NCI-H345 (cell line): ENCODE measurements around the gene CARD18.
"Not testable (repeated sequence)": the region's sequence is repeated elsewhere in the genome, so short reads cannot be mapped to it uniquely, and the experiment has no call there.

Experiments used
- DNase-seq: peaks from one replicate; lab custom pipeline; 2025; lab: John Stamatoyannopoulos, UW

CARD18 gene

GRCh38 chr11:105132716-105133511 is 6.7 kb downstream of the CARD18 start:
- no peak for DNase-seq

DNA sequence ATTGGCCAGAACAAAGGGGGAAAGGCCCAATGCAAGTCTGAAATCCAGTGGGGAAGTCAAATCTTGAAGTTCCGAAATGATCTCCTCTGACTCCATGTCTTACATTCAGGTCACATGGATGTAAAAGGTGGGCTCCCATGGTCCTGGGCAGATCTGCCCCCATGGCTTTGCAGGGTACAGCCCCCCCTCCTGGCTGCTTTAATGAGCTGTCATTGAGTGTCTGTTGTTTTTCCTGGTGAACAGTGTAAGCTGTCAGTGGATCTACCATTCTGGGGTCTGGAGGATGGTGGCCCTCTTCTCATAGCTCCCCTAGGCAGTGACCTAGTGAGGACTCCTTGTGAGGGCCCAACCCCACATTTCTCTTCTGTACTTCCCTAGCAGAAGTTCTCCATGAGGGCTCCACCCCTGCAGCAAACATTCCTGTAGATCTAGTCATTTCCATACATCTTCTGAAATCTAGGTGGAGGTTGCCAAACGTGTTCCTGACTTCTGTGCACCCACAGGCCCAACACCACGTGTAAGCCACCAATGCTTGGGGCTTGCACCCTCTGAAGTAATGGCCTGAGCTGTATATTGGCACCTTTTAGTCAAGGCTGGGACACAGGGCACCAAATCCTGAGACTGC is 9.3 kb downstream of the CARD18 start:
- no peak for DNase-seq

- no peak for DNase-seq
Measured at GRCh38 chr11:105124756-105125155, 14.8 kb downstream of the CARD18 start.

DNA sequence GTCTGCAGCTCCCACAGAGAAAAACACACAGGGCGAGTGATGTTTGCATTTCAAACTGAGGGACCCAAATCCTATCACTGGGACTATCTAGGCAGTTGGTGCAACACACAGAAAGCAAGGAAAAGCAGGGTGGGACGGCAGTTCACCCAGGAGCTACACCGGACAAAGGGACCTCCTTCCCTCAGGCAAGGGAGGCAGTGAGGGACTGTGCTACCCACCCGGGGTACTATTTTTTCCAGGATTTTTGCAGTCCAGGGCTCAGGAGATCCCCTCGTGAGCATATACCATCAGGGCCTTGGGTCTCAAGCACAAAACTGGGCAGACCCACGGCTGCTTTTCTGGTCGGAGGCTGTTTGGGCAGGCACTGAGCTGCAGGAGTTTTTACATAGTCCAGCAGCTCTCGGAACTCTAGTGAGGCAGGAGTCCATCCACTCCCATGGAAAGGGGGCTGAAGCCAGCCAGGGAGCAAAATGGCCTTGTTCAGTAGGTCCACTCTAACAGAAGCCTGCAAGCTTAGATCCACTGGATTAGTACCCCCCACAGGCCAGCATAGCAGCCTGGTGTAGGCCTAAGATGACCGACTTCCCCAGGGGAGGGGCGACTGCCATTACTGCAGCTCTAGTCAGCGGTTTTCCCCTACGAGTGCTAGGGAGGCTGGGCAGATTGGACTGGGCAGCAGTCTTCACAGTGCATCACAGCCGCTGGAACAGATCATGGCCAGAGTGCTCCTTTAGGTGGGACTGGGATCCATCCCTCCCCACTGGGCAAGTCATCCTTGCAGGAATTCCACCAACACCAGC is 28.2 kb downstream of the CARD18 start:
- DNase-seq = no peak

GRCh38 chr11:105110688-105111030 is 28.9 kb downstream of the CARD18 start:
- no peak for DNase-seq

- DNase-seq = no peak
Measured at GRCh38 chr11:105109855-105110687, 29.5 kb downstream of the CARD18 start.

DNA sequence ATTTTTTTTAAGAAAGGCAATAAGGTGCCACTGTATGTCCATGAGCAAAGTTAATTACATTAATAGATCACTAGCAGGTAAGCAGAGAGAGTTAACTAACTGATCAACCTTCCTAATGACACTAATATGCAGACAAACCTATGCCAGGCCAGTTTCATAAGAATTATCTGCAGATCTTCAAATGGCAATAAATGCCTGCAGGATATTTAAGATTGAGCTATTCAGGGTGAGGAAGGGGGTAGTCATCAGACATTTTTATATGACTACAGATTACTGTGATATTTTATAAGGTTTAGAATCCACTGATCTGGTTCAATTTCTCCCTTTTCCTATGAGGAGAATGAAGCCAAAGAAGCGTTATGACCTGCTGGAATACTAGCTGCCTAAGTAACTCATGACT is 30.2 kb downstream of the CARD18 start:
- no peak for DNase-seq

GRCh38 chr11:105108247-105108646 is 31.3 kb downstream of the CARD18 start:
- no peak for DNase-seq

DNA sequence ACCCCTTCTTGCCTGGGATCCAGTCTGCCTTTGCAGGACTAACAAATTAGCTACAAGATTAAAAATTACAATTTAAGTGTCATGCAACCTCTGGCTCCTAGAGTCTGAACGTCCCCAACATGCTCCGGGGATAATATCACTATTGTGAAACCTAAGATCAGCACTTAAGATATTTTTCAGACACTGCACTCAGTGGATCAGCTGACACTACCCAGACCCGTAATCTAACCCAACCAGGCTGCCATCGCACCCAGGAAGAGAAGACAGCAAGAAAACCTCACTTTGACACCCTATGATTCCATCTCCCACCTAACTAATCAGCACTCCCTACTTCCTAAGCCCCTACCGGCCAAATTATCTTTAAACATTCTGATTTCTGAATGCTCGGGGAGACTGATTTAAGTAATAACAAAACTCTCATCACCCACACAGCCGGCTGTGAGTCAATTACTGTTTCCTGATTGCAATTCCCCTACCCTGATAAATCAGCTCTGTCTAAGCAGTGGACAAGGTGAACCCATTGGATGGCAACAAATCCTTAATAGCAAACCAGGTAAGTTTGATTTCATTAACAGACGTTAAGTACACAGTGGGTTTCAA is 32.2 kb downstream of the CARD18 start:
- DNase-seq = not testable (repeated sequence)

GRCh38 chr11:105106140-105106539 is 33.4 kb downstream of the CARD18 start:
- no peak for DNase-seq

- no peak for DNase-seq
Measured at GRCh38 chr11:105104292-105104691, 35.3 kb downstream of the CARD18 start.

GRCh38 chr11:105103336-105103735 is 36.2 kb downstream of the CARD18 start:
- no peak for DNase-seq

DNA sequence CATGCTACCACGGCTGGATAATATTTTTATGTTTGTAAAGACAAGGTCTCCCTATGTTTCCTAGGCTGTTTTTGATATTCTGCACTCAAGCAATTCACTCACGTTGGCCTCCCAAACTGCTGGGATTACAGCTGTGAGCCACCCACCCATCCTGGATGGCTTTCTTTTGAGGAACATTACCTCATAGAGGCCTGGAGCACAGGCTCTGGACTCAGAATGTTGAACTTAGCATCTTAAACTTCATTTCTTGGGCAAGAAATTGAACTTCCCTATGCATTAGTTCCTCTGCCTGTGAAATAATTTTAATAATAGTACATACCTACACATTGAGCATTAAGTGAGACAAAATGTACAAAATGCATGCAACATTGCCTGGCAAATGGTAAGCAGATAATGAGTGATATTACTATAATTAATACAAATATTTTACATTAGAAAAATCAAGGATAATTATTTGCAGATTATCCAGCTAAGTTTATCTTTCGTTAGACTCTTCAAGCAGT is 37.4 kb downstream of the CARD18 start:
- DNase-seq = not testable (repeated sequence)

DNA sequence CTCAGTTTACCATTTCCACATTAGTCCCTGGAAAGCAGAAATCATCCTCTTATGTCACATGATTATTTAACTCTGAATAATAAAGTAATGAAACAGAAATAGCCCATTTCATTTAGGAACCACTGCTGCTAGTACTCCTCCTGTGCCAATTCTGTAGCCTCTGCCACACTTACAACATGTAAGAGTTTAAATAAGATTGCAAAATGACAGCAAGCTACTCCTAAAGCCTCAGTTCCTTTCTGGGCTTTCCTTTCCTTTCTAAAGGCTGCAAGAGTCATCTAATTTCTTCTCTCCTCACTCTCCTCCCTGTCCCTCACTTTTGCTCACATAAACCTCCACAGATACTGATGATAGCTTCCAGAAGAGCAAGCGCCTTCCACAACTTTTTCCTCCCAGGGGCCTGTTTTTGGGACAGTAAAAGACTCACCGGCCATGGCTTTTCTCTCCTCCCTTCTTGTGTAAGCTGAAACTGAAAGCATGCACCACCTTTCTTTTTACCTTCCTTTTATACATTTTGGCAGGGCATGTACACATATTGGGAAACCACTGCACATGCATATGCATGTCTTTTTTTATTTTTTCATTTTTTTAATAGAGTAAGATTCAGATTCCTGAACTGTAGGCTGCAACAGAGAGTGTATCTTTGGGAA is 38.5 kb downstream of the CARD18 start:
- DNase-seq = no peak

DNA sequence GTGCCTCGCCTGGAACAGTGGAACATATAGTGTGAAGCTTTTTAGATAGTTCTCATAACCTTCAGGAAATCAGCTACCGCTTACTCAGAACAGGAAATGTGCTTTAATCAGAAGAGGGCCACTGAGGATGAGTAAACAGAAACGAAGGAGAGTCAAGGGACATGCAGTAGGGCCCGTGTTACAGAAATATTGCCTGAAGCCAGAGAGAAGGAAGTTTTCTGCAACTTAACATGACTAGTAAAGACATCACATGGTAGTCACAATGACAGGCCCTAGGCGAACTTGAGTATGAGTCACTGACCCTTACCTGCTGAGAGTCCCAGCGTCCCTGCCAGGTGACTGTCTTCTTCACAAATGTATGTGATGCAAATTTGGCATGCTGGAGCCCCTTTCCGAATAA is 39.4 kb downstream of the CARD18 start:
- DNase-seq = no peak

DNA sequence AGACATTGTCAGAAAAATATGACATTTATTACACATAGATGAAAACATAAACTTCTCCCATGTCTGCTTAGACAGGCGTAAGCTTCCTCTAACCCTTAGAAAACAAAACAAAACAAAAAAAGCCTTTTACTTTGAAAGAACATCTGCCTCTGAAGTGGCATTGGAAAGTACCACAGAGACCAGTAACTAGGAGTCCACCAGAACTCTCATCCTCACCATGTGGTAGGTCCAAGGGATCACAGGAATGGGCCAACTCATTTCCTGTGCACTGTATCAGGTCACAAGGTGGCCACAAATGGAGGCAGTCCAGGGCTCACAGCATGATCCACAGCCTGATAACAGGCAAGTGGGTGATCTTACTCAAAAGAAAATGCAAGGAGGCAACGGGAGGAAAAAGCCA is 40.0 kb downstream of the CARD18 start:
- not testable (repeated sequence) for DNase-seq

- DNase-seq = no peak
Measured at GRCh38 chr11:105092256-105093239, 47.0 kb downstream of the CARD18 start.
